Heart left ventricle (tissue), 13 donors: ENCODE measurements around the gene CCDC107.

Source experiments
- POLR2A ChIP-seq, 2 donors: fragments of 450-650 bp; IDR thresholded peaks; one replicate each; pipeline ENCODE4 v1.6.1; 2017; ENCODE audit warnings: antibody characterized with exemption in 2 of 2, mild to moderate bottlenecking in 2 of 2, moderate library complexity in 2 of 2
- TF ChIP-seq, protein P1 (sequence below), 12 donors: fragments of 200-600 bp; sonication (generic) in 4 of 12; IDR thresholded peaks; one replicate each; pipeline versions ENCODE4 v1.5.0 to v1.8.0; 2018 to 2022; ENCODE audit warnings: antibody characterized with exemption in 12 of 12, mild to moderate bottlenecking in 5 of 12
- donor health status: ischemic (EF 13 %, LVEDD 7.1; RV severe dilation, severe dysfunction).
- donor health status: DM: no; HTN: yes; CAD: no.
- donor health status: DM: no; HTN: no; CAD: no.
- donor health status: ischemic (EF 25% LVEDD 6.9; RV normal size, moderate dysfunction).
- donor health status: ischemic (EF 25% LVEDD 5.7; RV mildly dilated, moderate dysfunction).
- donor health status: ischemic (EF 35%, LVEDD 5.7; RV mildly dilated, moderate dysfunction).
- donor health status: nonischemic (EF 11% LVEDD 7.7; RV severe dilation, severe dysfunction).
- donor health status: DM: yes; HTN: yes; CAD: no.
- donor health status: PGD.
- donor health status: ischemic (EF 29% LVEDD 5.4; RV normal size, mild dysfunction).
- donor health status: nonischemic (EF 23%, LVEDD 6.1; RV moderate dilation, normal function).

DNA sequence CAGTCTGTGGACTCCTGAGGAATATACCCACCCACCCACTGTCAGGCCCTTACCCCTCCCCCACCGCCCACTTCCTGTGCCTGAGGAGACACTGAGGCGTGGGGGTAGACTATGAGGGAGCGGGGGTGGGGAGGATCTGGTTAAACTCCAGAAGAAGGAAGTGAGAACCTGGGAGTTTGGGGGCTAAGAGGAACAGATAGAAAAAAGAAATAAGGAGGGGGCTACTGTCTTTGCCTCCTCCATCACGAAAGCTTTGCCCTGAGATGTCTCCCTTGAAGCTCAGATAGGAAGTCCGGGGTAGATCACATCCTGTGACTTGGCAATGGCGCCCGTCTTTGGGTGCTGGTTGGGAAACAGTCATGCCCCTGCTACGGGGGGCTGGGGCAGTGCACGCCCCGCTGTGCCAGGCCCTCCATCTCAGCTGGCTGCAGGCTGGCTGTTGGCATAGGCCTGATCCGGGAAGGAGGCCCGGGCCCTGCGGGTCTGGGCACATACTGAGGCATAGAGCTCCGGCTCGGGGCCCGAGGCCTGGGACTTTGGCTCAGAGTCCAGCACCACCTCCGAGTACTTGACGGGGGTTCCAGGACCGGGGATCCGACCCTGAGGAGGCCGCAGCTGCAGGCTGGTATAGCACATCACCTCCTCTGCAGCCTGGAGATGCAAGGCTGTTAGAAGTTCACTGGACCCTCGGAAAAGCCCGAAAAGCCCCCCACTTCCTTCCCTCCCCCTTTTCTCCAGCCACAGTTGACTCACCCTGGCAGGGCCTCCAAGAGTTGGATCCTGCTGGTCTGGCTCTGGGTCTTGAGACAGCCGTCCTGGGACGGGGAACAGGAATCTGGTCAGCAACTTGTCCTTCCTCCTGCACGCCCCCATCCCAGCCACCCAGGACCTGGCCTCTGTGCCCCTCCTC is 8.4 kb upstream of the CCDC107 start:
- TF ChIP-seq, protein P1, sequence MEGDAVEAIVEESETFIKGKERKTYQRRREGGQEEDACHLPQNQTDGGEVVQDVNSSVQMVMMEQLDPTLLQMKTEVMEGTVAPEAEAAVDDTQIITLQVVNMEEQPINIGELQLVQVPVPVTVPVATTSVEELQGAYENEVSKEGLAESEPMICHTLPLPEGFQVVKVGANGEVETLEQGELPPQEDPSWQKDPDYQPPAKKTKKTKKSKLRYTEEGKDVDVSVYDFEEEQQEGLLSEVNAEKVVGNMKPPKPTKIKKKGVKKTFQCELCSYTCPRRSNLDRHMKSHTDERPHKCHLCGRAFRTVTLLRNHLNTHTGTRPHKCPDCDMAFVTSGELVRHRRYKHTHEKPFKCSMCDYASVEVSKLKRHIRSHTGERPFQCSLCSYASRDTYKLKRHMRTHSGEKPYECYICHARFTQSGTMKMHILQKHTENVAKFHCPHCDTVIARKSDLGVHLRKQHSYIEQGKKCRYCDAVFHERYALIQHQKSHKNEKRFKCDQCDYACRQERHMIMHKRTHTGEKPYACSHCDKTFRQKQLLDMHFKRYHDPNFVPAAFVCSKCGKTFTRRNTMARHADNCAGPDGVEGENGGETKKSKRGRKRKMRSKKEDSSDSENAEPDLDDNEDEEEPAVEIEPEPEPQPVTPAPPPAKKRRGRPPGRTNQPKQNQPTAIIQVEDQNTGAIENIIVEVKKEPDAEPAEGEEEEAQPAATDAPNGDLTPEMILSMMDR (IDR thresholded peaks at IDR 0.05): no peak
- TF ChIP-seq POLR2A (IDR thresholded peaks at IDR 0.05): no peak
